ENCODE measurements around the gene EIF5A2.

EIF5A2 gene

DNA sequence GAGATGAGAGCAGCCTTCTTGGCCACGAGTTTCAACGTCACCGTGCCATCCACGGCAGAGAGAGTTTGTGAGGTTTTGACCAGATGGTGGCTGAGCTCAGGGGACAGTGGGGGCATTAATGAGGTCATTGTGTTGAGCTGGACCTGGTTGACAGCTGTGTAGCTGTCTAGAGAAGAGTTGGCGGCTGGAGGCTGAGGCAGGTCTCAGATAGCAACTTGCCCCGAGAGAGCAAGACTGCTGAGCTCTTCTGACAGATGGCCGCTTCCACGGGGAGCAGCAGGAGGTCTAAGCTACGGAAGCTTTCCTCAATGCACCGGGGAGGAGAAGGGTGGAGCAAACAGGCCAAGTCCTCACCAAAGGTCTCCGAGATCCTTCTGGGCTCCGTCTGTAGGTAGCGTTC, 44.8 kb upstream of the EIF5A2 start:
- Histone ChIP-seq H3K9ac (ENCODE audit: low read depth, low read length, poor library complexity, severe bottlenecking) (no peak overlapping the region), H3K4me2 (ENCODE audit: low read depth, low read length, poor library complexity, severe bottlenecking) (no peak overlapping the region), H4K20me1 (ENCODE audit: insufficient read depth, low read length, poor library complexity, severe bottlenecking) (no peaks in the 10 kb centered on the region), H3K4me1 (ENCODE audit: insufficient read depth, low read length, poor library complexity, severe bottlenecking) (no peaks in the 10 kb centered on the region), H3K9me3 (ENCODE audit: insufficient read depth, low read depth, low read length) (no peaks in the 10 kb centered on the region), H2AFZ (ENCODE audit: low read length) (no peak overlapping the region), H3F3A (ENCODE audit: low read depth) (no peaks in the 10 kb centered on the region), H3K27me3 (ENCODE audit: insufficient read depth, low read length, poor library complexity, severe bottlenecking) (no peaks in the 10 kb centered on the region), H3K4me3 (ENCODE audit: low read length, poor library complexity, severe bottlenecking) (no peak overlapping the region), H3K36me3 (ENCODE audit: insufficient read depth, low read length) (no peaks in the 10 kb centered on the region), H3K79me2 (ENCODE audit: insufficient read depth, low read length) (no peaks in the 10 kb centered on the region), H3K9me2 (replicated peaks; ENCODE audit: low read depth, low read length) (no peaks in the 10 kb centered on the region)
- TF ChIP-seq EZH2phosphoT487 (IDR thresholded peaks at IDR 0.05; ENCODE audit: borderline replicate concordance): no peak
- TF ChIP-seq, protein P1, sequence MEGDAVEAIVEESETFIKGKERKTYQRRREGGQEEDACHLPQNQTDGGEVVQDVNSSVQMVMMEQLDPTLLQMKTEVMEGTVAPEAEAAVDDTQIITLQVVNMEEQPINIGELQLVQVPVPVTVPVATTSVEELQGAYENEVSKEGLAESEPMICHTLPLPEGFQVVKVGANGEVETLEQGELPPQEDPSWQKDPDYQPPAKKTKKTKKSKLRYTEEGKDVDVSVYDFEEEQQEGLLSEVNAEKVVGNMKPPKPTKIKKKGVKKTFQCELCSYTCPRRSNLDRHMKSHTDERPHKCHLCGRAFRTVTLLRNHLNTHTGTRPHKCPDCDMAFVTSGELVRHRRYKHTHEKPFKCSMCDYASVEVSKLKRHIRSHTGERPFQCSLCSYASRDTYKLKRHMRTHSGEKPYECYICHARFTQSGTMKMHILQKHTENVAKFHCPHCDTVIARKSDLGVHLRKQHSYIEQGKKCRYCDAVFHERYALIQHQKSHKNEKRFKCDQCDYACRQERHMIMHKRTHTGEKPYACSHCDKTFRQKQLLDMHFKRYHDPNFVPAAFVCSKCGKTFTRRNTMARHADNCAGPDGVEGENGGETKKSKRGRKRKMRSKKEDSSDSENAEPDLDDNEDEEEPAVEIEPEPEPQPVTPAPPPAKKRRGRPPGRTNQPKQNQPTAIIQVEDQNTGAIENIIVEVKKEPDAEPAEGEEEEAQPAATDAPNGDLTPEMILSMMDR (conservative IDR thresholded peaks at IDR 0.05; ENCODE audit: low read length): no peak

DNA sequence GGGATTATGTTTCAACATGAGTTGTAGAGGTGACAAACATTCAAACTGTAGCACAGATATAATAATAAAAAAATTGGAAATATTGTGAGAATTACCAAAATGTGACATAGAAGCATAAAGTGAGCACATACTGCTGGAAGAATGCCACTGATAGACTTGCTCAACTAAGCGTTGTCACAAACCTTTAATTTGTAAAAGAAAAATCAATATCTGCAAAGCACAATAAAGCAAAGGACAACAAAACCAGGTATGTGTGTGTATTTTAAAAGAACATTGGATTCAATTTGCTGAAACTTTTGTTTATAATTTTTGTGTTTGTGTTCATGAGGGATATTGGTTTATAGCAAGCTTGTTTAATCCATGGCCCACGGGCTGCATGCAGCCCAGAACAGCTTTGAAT, 40.8 kb upstream of the EIF5A2 start:
- no peaks in the 10 kb centered on the region for H3K79me2 ChIP-seq (ENCODE audit: insufficient read depth, low read length)
- H2AFZ ChIP-seq (ENCODE audit: low read length): no peak overlapping the region
- H3K4me3 ChIP-seq (ENCODE audit: low read length, poor library complexity, severe bottlenecking): no peak overlapping the region
- no peaks in the 10 kb centered on the region for H3K27me3 ChIP-seq (ENCODE audit: insufficient read depth, low read length, poor library complexity, severe bottlenecking)
- H4K20me1 ChIP-seq (ENCODE audit: insufficient read depth, low read length, poor library complexity, severe bottlenecking): no peaks in the 10 kb centered on the region
- H3K4me1 ChIP-seq (ENCODE audit: insufficient read depth, low read length, poor library complexity, severe bottlenecking): no peaks in the 10 kb centered on the region
- H3F3A ChIP-seq (ENCODE audit: low read depth): no peaks in the 10 kb centered on the region
- no peak overlapping the region for H3K9ac ChIP-seq (ENCODE audit: low read depth, low read length, poor library complexity, severe bottlenecking)
- no peaks in the 10 kb centered on the region for H3K9me2 ChIP-seq (replicated peaks; ENCODE audit: low read depth, low read length)
- TF ChIP-seq, protein P1 (conservative IDR thresholded peaks at IDR 0.05; ENCODE audit: low read length): no peak
- no peak for TF ChIP-seq EZH2phosphoT487 (IDR thresholded peaks at IDR 0.05; ENCODE audit: borderline replicate concordance)
- no peaks in the 10 kb centered on the region for H3K36me3 ChIP-seq (ENCODE audit: insufficient read depth, low read length)
- H3K4me2 ChIP-seq (ENCODE audit: low read depth, low read length, poor library complexity, severe bottlenecking): no peak overlapping the region
- H3K9me3 ChIP-seq (ENCODE audit: insufficient read depth, low read depth, low read length): no peaks in the 10 kb centered on the region

- no peaks in the 10 kb centered on the region for H3K79me2 ChIP-seq (ENCODE audit: insufficient read depth, low read length)
- no peak overlapping the region for H3K4me3 ChIP-seq (ENCODE audit: low read length, poor library complexity, severe bottlenecking)
- no peaks in the 10 kb centered on the region for H3K9me2 ChIP-seq (replicated peaks; ENCODE audit: low read depth, low read length)
- H3F3A ChIP-seq (ENCODE audit: low read depth): no peaks in the 10 kb centered on the region
- no peaks in the 10 kb centered on the region for H3K36me3 ChIP-seq (ENCODE audit: insufficient read depth, low read length)
- no peaks in the 10 kb centered on the region for H4K20me1 ChIP-seq (ENCODE audit: insufficient read depth, low read length, poor library complexity, severe bottlenecking)
- no peaks in the 10 kb centered on the region for H3K27me3 ChIP-seq (ENCODE audit: insufficient read depth, low read length, poor library complexity, severe bottlenecking)
- H3K4me1 ChIP-seq (ENCODE audit: insufficient read depth, low read length, poor library complexity, severe bottlenecking): no peaks in the 10 kb centered on the region
- no peak overlapping the region for H3K4me2 ChIP-seq (ENCODE audit: low read depth, low read length, poor library complexity, severe bottlenecking)
- H3K9me3 ChIP-seq (ENCODE audit: insufficient read depth, low read depth, low read length): no peaks in the 10 kb centered on the region
- H3K9ac ChIP-seq (ENCODE audit: low read depth, low read length, poor library complexity, severe bottlenecking): no peak overlapping the region
- no peak overlapping the region for H2AFZ ChIP-seq (ENCODE audit: low read length)
- TF ChIP-seq EZH2phosphoT487 (IDR thresholded peaks at IDR 0.05; ENCODE audit: borderline replicate concordance): no peak
- TF ChIP-seq, protein P1 (conservative IDR thresholded peaks at IDR 0.05; ENCODE audit: low read length): no peak
Measured at GRCh38 chr3:170947018-170947769, 38.8 kb upstream of the EIF5A2 start.
